ENCODE measurements around the gene MRPL39.

The MRPL39 gene

GRCh38 chr21:25569711-25570110 lies 37.6 kb downstream of the MRPL39 start:
- no peak for DNase-seq (ENCODE audit: low read depth in 2 of 3, low spot score in 2 of 3)

- DNase-seq (ENCODE audit: low read depth in 2 of 3, low spot score in 2 of 3), result no peak
These were observed 38.2 kb downstream of the MRPL39 start for GRCh38 chr21:25569084-25569483.

GRCh38 chr21:25568246-25568645 lies 39.0 kb downstream of the MRPL39 start:
- no peak for DNase-seq (ENCODE audit: low read depth in 2 of 3, low spot score in 2 of 3)

GRCh38 chr21:25567472-25567871 lies 39.8 kb downstream of the MRPL39 start:
- DNase-seq (ENCODE audit: low read depth in 2 of 3, low spot score in 2 of 3), result no peak

GRCh38 chr21:25566645-25567044 lies 40.6 kb downstream of the MRPL39 start:
- DNase-seq (ENCODE audit: low read depth in 2 of 3, low spot score in 2 of 3), result no peak

- no peak for DNase-seq (ENCODE audit: low read depth in 2 of 3, low spot score in 2 of 3)
These were observed 41.7 kb downstream of the MRPL39 start for GRCh38 chr21:25565272-25566211.

- no peak for DNase-seq (ENCODE audit: low read depth in 2 of 3, low spot score in 2 of 3)
These were observed 42.8 kb downstream of the MRPL39 start for GRCh38 chr21:25564349-25564948.

- DNase-seq (ENCODE audit: low read depth in 2 of 3, low spot score in 2 of 3), result no peak
These were observed 43.7 kb downstream of the MRPL39 start for GRCh38 chr21:25563361-25564116.

GRCh38 chr21:25562660-25563059 lies 44.6 kb downstream of the MRPL39 start:
- DNase-seq (ENCODE audit: low read depth in 2 of 3, low spot score in 2 of 3), result no peak

GRCh38 chr21:25561668-25562641 lies 45.3 kb downstream of the MRPL39 start:
- peak; percentile 80 to 86 (median 83) for DNase-seq (ENCODE audit: low read depth in 2 of 3, low spot score in 2 of 3)

- DNase-seq (ENCODE audit: low read depth in 2 of 3, low spot score in 2 of 3), result no peak
These were observed 46.4 kb downstream of the MRPL39 start for GRCh38 chr21:25560891-25561290.

GRCh38 chr21:25560271-25560685 lies 47.0 kb downstream of the MRPL39 start:
- DNase-seq (ENCODE audit: low read depth in 2 of 3, low spot score in 2 of 3), result no peak

GRCh38 chr21:25559746-25560145 lies 47.5 kb downstream of the MRPL39 start:
- DNase-seq (ENCODE audit: low read depth in 2 of 3, low spot score in 2 of 3), result no peak

GRCh38 chr21:25558123-25558522 lies 49.2 kb downstream of the MRPL39 start:
- no peak for DNase-seq (ENCODE audit: low read depth in 2 of 3, low spot score in 2 of 3)

- DNase-seq (ENCODE audit: low read depth in 2 of 3, low spot score in 2 of 3), result no peak
These were observed 50.1 kb downstream of the MRPL39 start for GRCh38 chr21:25557180-25557579.

- DNase-seq (ENCODE audit: low read depth in 2 of 3, low spot score in 2 of 3), result no peak
These were observed 51.2 kb downstream of the MRPL39 start for GRCh38 chr21:25556091-25556490.

- DNase-seq (ENCODE audit: low read depth in 2 of 3, low spot score in 2 of 3), result no peak
These were observed 51.8 kb downstream of the MRPL39 start for GRCh38 chr21:25555492-25555891.

GRCh38 chr21:25552856-25553255 lies 54.4 kb downstream of the MRPL39 start:
- no peak for DNase-seq (ENCODE audit: low read depth in 2 of 3, low spot score in 2 of 3)

GRCh38 chr21:25551569-25551968 lies 55.7 kb downstream of the MRPL39 start:
- DNase-seq (ENCODE audit: low read depth in 2 of 3, low spot score in 2 of 3), result no peak

- DNase-seq (ENCODE audit: low read depth in 2 of 3, low spot score in 2 of 3), result no peak
These were observed 56.7 kb downstream of the MRPL39 start for GRCh38 chr21:25550352-25551120.

Data from activated CD8-positive, alpha-beta memory T cell treated with anti-CD3 and anti-CD28 coated beads for 48 hours (primary cell).